Ovary (tissue), 9 donors: Measurements from ENCODE around the gene B9D1. TPM values are rescaled to one million over a fixed set of nuclear protein-coding genes. Genes with fewer than 3 reads are reported as not detected.

Experiments used
- DNase-seq, 5 donors: peaks; one replicate each; pipeline ENCODE4 v3.0.0-alpha.2; 2019 to 2020
- H3K27ac ChIP-seq, 2 donors: fragments of 200-600 bp; one replicate each; pipeline versions ENCODE4 v1.5.1 to v1.8.0; 2019 to 2022
- H3K27me3 ChIP-seq: fragments of 200-600 bp; one replicate; pipeline ENCODE4 v1.8.0; 2022
- H3K36me3 ChIP-seq: fragments of 200-600 bp; sonication (generic); one replicate; pipeline ENCODE4 v1.5.1; 2019
- H3K4me1 ChIP-seq: one replicate; pipeline ENCODE4 v1.8.1; 2013; ENCODE audit warnings: mild to moderate bottlenecking, moderate library complexity; ENCODE audit not compliant: insufficient read depth
- H3K4me3 ChIP-seq: fragments of 200-600 bp; sonication (generic); one replicate; pipeline ENCODE4 v1.5.1; 2017
- H3K9me3 ChIP-seq, 2 donors: fragments of 200-600 bp in 1 of 2; sonication (generic) in 1 of 2; one replicate each; pipeline versions ENCODE4 v1.5.1 to v1.8.1; 2013 to 2019; ENCODE audit warnings: mild to moderate bottlenecking in 1 of 2, moderate library complexity in 1 of 2
- CTCF ChIP-seq, 3 donors: fragments of 450-650 bp in 2 of 3; fragments of 200-600 bp in 1 of 3; IDR thresholded peaks; one replicate each; pipeline versions ENCODE4 v1.5.1 to v1.8.0; 2016 to 2022; ENCODE audit warnings: antibody characterized with exemption in 3 of 3, mild to moderate bottlenecking in 1 of 3
- EP300 ChIP-seq: sonication (generic); formaldehyde crosslinking; IDR thresholded peaks from one replicate; pipeline ENCODE4 v1.6.1; 2017; ENCODE audit warnings: antibody characterized with exemption
- POLR2A ChIP-seq: fragments of 450-650 bp; IDR thresholded peaks from one replicate; pipeline ENCODE4 v1.6.1; 2017; ENCODE audit warnings: antibody characterized with exemption, mild to moderate bottlenecking, moderate library complexity
- WGBS, 3 donors: extraction: QIAGEN DNeasy Blood & Tissue Kit in 1 of 3; methylation state at CpG; one replicate each; pipeline versions ENCODE4 v1.1.5 to v1.1.7; 2013 to 2017; 5-methylcytosine and 5-hydroxymethylcytosine counted together
- intact Hi-C, 4 donors: fragments of 100-400 bp; cut with DNase I; formaldehyde crosslinking; loops; one replicate each; pipeline versions ENCODE4 v1.11.0 to v1.15.1; 2022 to 2023
- polyA plus RNA-seq, 2 donors: library from polyadenylated mRNA; stranded (reverse); fragments of 200-250 nt in 1 of 2; fragments of 350-450 nt in 1 of 2; fragmentation: Illumina TruSeq in 1 of 2; extraction: RNeasy Lipid Tissue Mini Kit (QIAGEN cat#74804) in 1 of 2; gene quantifications; one replicate each; pipeline ENCODE4 v1.2.3, GENCODE V29; 2013 to 2014
- total RNA-seq, 7 donors: library from RNA; depleted of rRNA in 2 of 7; stranded (reverse); fragments of >200 nt in 2 of 7; fragmentation: NEBNext Ultra II Directional in 3 of 7; extraction: Animal tissue kit (Norgen Biotek cat#: 25700) in 3 of 7; gene quantifications; one replicate each; pipeline versions ENCODE4 v1.1.0 to v1.2.4, GENCODE V29; 2016 to 2023
- donor health status: DM: no; HTN: no; CAD: no; lungs with moderate emphysema.
- donor health status: DM: no; HTN: no; CAD: no.
- donor health status: Bipolar disorder and iron deficiency.
- donor health status: DM: yes; HTN: yes; CAD: no.
- donor health status: DM: no; HTN: no; CAD: no.
- donor health status: DM: yes; HTN: yes; CAD: no.

B9D1 gene
- total and polyA plus RNA-seq, 9 donors = 11.9 to 60.5 (median 22.2) TPM

- Histone ChIP-seq H3K9me3 (no peaks in the 10 kb centered on the region), H3K36me3 (no peaks in the 10 kb centered on the region), H3K27ac (no peak overlapping the region), H3K4me3 (no peak overlapping the region), H3K4me1 (no peaks in the 10 kb centered on the region), H3K27me3 (no peaks in the 10 kb centered on the region)
- WGBS, 3 donors = 80 to 89% (median 85%) methylated on average over 7 of the region's 7 CpGs
- intact Hi-C loops = no loop called here
- TF ChIP-seq EP300 = no peak
- TF ChIP-seq CTCF (IDR thresholded peaks at IDR 0.05) = no peak
- no peak for TF ChIP-seq POLR2A
- DNase-seq = peak in 1 of 5 donors; percentile 39
Measured at GRCh38 chr17:19370493-19370960, 8.0 kb upstream of the B9D1 start.

- no peak overlapping the region for H3K27ac ChIP-seq
- no peaks in the 10 kb centered on the region for H3K4me1 ChIP-seq
- WGBS, 3 donors = 85 to 86% (median 85%) methylated on average over 12 of the region's 12 CpGs
- H3K36me3 ChIP-seq = no peaks in the 10 kb centered on the region
- no peaks in the 10 kb centered on the region for H3K27me3 ChIP-seq
- intact Hi-C loops = loop anchor here in 2 of 4 donors (10.0 kb wide), 2 partner anchors 385 to 395 kb away; no protein-coding TSS in a partner anchor
- H3K9me3 ChIP-seq = no peaks in the 10 kb centered on the region
- H3K4me3 ChIP-seq = no peak overlapping the region
- TF ChIP-seq EP300 (no peak), POLR2A (no peak), CTCF (IDR thresholded peaks at IDR 0.05) (no peak)
- peak in 1 of 5 donors; percentile 41 for DNase-seq
Measured at GRCh38 chr17:19369846-19370492, 7.4 kb upstream of the B9D1 start.

- DNase-seq = peak in 2 of 5 donors; percentile 13 to 16
Measured at GRCh38 chr17:19369107-19369778, 6.7 kb upstream of the B9D1 start.

GRCh38 chr17:19368229-19368628 is 5.7 kb upstream of the B9D1 start:
- TF ChIP-seq CTCF (IDR thresholded peaks at IDR 0.05) = no peak
- TF ChIP-seq EP300 = no peak
- no peak for TF ChIP-seq POLR2A
- Histone ChIP-seq H3K27me3 (no peaks in the 10 kb centered on the region), H3K36me3 (no peaks in the 10 kb centered on the region), H3K27ac (no peak overlapping the region), H3K4me1 (no peaks in the 10 kb centered on the region), H3K9me3 (no peaks in the 10 kb centered on the region), H3K4me3 (no peak overlapping the region)
- intact Hi-C loops = loop anchor here in 2 of 4 donors (10.0 kb wide), 2 partner anchors 387 to 397 kb away; no protein-coding TSS in a partner anchor
- no peak for DNase-seq
- 51 to 66% (median 62%) methylated on average over 4 of the region's 4 CpGs for WGBS, 3 donors

More at GRCh38 chr17:19369107-19369778, 6.7 kb upstream of the B9D1 start:
- no peaks in the 10 kb centered on the region for H3K9me3 ChIP-seq
- no peaks in the 10 kb centered on the region for H3K27me3 ChIP-seq
- H3K4me3 ChIP-seq = no peak overlapping the region
- H3K4me1 ChIP-seq = no peaks in the 10 kb centered on the region
- no peaks in the 10 kb centered on the region for H3K36me3 ChIP-seq
- no peak for TF ChIP-seq EP300
- no peak for TF ChIP-seq CTCF (IDR thresholded peaks at IDR 0.05)
- no peak for TF ChIP-seq POLR2A
- H3K27ac ChIP-seq = no peak overlapping the region
- intact Hi-C loops = loop anchor here in 2 of 4 donors (10.0 kb wide), 2 partner anchors 386 to 396 kb away; no protein-coding TSS in a partner anchor
- 90 to 93% (median 91%) methylated on average over 16 of the region's 16 CpGs for WGBS, 3 donors
